Endothelial cell of umbilical vein (primary cell): ENCODE results near the gene PLK5. TPM values are rescaled to one million over a fixed set of nuclear protein-coding genes. Genes with fewer than 3 reads are reported as not detected.
A peak's percentile ranks its signal among the peaks of the same experiment; 100 is the strongest.

Source experiments
- BruUV-seq: library from RNA; stranded (reverse); fragments of 400-500 nt; replicated peaks from 2 replicates; lab custom pipeline; 2021; lab: Mats Ljungman, UMichigan
- CTCF ChIA-PET: fragments of 300-600, 350-600 bp; sonication (Branson Sonifier 250); formaldehyde crosslinking; loops from one replicate; lab custom pipeline; 2021; ENCODE audit warnings: antibody characterized with exemption, inconsistent platforms; lab: Charles Lee
- POLR2A ChIA-PET: fragments of 300-600, 350-600 bp; sonication (Branson Sonifier 250); formaldehyde crosslinking; loops from one replicate; lab custom pipeline; 2021; ENCODE audit warnings: antibody characterized with exemption, inconsistent platforms; lab: Charles Lee
- DNase-seq: peaks from one replicate; pipeline ENCODE4 v3.0.0-alpha.2; 2011; ENCODE audit warnings: low read depth, low spot score
- FAIRE-seq: peaks from 2 replicates; lab custom pipeline; 2011; peaks lifted over from hg19 to GRCh38; lab: Jason Lieb, UNC
- H2AFZ ChIP-seq: 2 replicates; pipeline ENCODE4 v1.6.0; 2012; ENCODE audit warnings: low read depth, low read length, control low read depth, inconsistent platforms
- H3K27ac ChIP-seq: 2 replicates; pipeline ENCODE4 v1.5.1; 2011; ENCODE audit warnings: low read depth, mild to moderate bottlenecking, control low read depth, low read length, moderate library complexity; ENCODE audit not compliant: insufficient read depth
- H3K27me3 ChIP-seq, 2 experiments: 2 replicates each; pipeline versions ENCODE4 v1.6.0 to v1.6.1; 2011; ENCODE audit warnings: low read length in 2 of 2, mixed read lengths in 1 of 2; ENCODE audit not compliant: control insufficient read depth in 2 of 2, insufficient read depth in 2 of 2
- H3K36me3 ChIP-seq, 2 experiments: 2 replicates in 1 of 2; 3 replicates in 1 of 2; pipeline ENCODE4 v1.5.1; 2011; ENCODE audit warnings: low read length in 2 of 2, mild to moderate bottlenecking in 1 of 2, moderate library complexity in 1 of 2; ENCODE audit not compliant: control insufficient read depth in 2 of 2, insufficient read depth in 2 of 2; ENCODE audit errors: extremely low read depth in 1 of 2
- H3K4me1 ChIP-seq: 3 replicates; pipeline ENCODE4 v1.5.1; 2011; ENCODE audit warnings: mild to moderate bottlenecking, low read length; ENCODE audit not compliant: control insufficient read depth, insufficient read depth; ENCODE audit errors: extremely low read depth
- H3K4me2 ChIP-seq: 2 replicates; pipeline ENCODE4 v1.6.1; 2011; ENCODE audit warnings: low read length, control low read depth, mixed read lengths; ENCODE audit not compliant: insufficient read depth
- H3K4me3 ChIP-seq, 3 experiments: fragments of 200-600 bp in 1 of 3; sonication (generic), shearing (Covaris generic) in 1 of 3; replicated peaks in 1 of 3; 2 replicates each; pipeline ENCODE4 v1.5.1; 2011 to 2016; ENCODE audit warnings: control low read depth in 3 of 3, low read length in 3 of 3, mild to moderate bottlenecking in 2 of 3, inconsistent platforms in 1 of 3, low read depth in 1 of 3, moderate library complexity in 1 of 3; ENCODE audit not compliant: insufficient read depth in 1 of 3
- H3K79me2 ChIP-seq: 2 replicates; pipeline ENCODE4 v1.6.0; 2012; ENCODE audit warnings: low read length, inconsistent platforms; ENCODE audit not compliant: control insufficient read depth, insufficient read depth
- H3K9ac ChIP-seq: replicated peaks from 2 replicates; pipeline ENCODE3; 2011; ENCODE audit warnings: low read length, control low read depth; ENCODE audit not compliant: insufficient read depth; ENCODE audit errors: extremely low read depth
- H3K9me1 ChIP-seq: replicated peaks from 3 replicates; pipeline ENCODE4 v1.6.0; 2011; ENCODE audit warnings: mild to moderate bottlenecking, low read length; ENCODE audit not compliant: control insufficient read depth, insufficient read depth; ENCODE audit errors: extremely low read depth
- H3K9me3 ChIP-seq: replicated peaks from 2 replicates; pipeline ENCODE4 v1.5.1; 2012; ENCODE audit warnings: low read length, inconsistent platforms; ENCODE audit not compliant: control insufficient read depth, insufficient read depth
- H4K20me1 ChIP-seq: replicated peaks from 2 replicates; pipeline ENCODE3; 2011; ENCODE audit warnings: mild to moderate bottlenecking, low read length; ENCODE audit not compliant: control insufficient read depth, insufficient read depth; ENCODE audit errors: extremely low read depth
- EZH2 ChIP-seq: IDR thresholded peaks from 2 replicates; pipeline ENCODE4 v1.6.1; 2012; ENCODE audit warnings: borderline replicate concordance, low read depth, mild to moderate bottlenecking, moderate library complexity, low read length, inconsistent platforms; ENCODE audit not compliant: severe bottlenecking
- GATA2 ChIP-seq: IDR thresholded peaks from 2 replicates; pipeline ENCODE4 v1.7.0; 2011; ENCODE audit warnings: low read depth, mild to moderate bottlenecking, moderate library complexity, mixed read lengths, low read length; ENCODE audit not compliant: insufficient read length, insufficient read depth
- JUN ChIP-seq: IDR thresholded peaks from 2 replicates; pipeline ENCODE4 v1.6.1; 2011; ENCODE audit warnings: borderline replicate concordance, low read depth; ENCODE audit not compliant: insufficient read length, insufficient read depth
- MYC ChIP-seq: IDR thresholded peaks from one replicate; pipeline ENCODE4 v1.6.1; 2011; ENCODE audit warnings: mild to moderate bottlenecking, low read depth, low read length
- POLR2A ChIP-seq: IDR thresholded peaks from 2 replicates; pipeline ENCODE4 v1.6.1; 2012; ENCODE audit warnings: low read depth, mild to moderate bottlenecking, control low read depth, low read length
- dilution Hi-C: fragments of 300-500 bp; cut with MboI; formaldehyde crosslinking; loops from one replicate; pipeline ENCODE4 v1.15.0; 2019; ENCODE audit warnings: low sequenced_read_pairs; ENCODE audit not compliant: extremely low pct_ligation_motif_present
- intact Hi-C: fragments of 100-400 bp; cut with micrococcal nuclease; formaldehyde crosslinking; loops from one replicate; pipeline ENCODE4 v1.10.0; 2022
- polyA plus RNA-seq, 4 experiments: library from polyadenylated mRNA; depleted of rRNA in 3 of 4; stranded (reverse) in 3 of 4; unstranded in 1 of 4; fragments of >200 nt; gene quantifications; 2 replicates each; pipeline versions ENCODE4 v1.2.1 to v1.2.3, GENCODE V29; 2011 to 2012; ENCODE audit warnings: missing spikeins in 1 of 4
- total RNA-seq: library from RNA; stranded (reverse); gene quantifications from 2 replicates; pipeline ENCODE4 v1.2.3, GENCODE V29; 2021

Gene PLK5
- total and polyA plus RNA-seq, 2 donors (not counting 3 experiments of a cell fraction or from before 2014, with no cell fraction given): not detected

DNA sequence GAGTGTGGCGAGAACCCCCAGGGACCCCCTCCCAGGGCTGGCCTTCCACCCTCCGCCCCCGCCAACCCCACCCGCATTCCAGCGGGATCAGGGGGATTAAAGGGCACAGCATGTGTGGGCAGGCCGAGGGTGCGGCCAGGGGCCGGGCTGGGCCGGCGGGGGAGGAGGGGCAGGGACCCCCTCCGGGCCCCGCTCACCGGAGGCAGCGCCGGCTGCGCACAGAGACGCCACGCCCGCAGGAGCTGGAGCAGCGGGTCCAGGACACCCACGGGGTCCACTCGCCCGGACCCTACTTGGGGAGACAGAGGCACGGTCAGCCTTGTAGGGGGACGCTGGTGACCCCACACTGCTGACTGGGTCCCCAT, 13.5 kb upstream of the PLK5 start:
- ChIA-PET CTCF (no interaction called here), POLR2A (no interaction called here)
- Histone ChIP-seq H3K27ac (no peak overlapping the region), H3K9me1 (no peaks in the 10 kb centered on the region), H4K20me1 (no peaks in the 10 kb centered on the region), H3K36me3 (no peaks in the 10 kb centered on the region), H3K9ac (no peak overlapping the region), H3K79me2 (no peaks in the 10 kb centered on the region), H3K27me3 (peaks cover 5 to 8% of the 10 kb centered on the region in 2 experiments), H3K4me1 (no peaks in the 10 kb centered on the region), H3K4me3 (no peak overlapping the region), H3K9me3 (no peaks in the 10 kb centered on the region), H3K4me2 (no peak overlapping the region), H2AFZ (no peak overlapping the region)
- dilution Hi-C loops: no loop called here
- intact Hi-C loops: loop anchor here (5.0 kb wide), 1 partner anchor 228 kb away; no protein-coding TSS in a partner anchor
- DNase-seq (no peak), FAIRE-seq (no peak)
- TF ChIP-seq POLR2A (no peak), EZH2 (peak; percentile 53)
- BruUV-seq: no TSS peak

DNA sequence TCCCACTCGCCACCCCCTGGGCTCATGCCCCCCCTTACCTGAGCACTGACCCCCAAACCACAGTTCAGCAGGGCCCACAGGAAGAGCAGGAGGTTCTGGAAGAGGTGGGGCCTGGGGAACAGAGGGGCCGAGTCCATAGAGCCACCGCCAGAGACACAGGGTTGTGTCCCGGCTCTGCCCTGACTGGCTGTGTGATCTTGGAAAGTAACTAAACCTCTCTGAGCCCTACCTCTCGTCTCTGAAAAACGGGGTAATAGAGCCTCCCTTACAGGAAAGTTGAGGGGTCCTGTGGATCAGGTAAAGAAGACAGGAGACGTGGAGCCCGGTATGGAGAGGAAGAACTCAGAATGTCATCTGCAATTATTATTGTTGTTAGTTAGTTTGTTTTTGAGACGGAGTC, 13.1 kb upstream of the PLK5 start:
- BruUV-seq: no TSS peak
- no peak for TF ChIP-seq GATA2
- TF ChIP-seq MYC: no peak
- no peak for TF ChIP-seq JUN
- intact Hi-C loops: loop anchor here (5.0 kb wide), 1 partner anchor 229 kb away; no protein-coding TSS in a partner anchor
- H3K36me3 ChIP-seq: no peaks in the 10 kb centered on the region
- no peak overlapping the region for H3K27ac ChIP-seq
- no peaks in the 10 kb centered on the region for H3K4me1 ChIP-seq
- DNase-seq: no peak
- H3K27me3 ChIP-seq: peaks cover 5 to 8% of the 10 kb centered on the region in 2 experiments
- POLR2A ChIA-PET: no interaction called here
- H2AFZ ChIP-seq: no peak overlapping the region
- H4K20me1 ChIP-seq: no peaks in the 10 kb centered on the region
- FAIRE-seq: no peak
- H3K9ac ChIP-seq: no peak overlapping the region
- no peak overlapping the region for H3K4me3 ChIP-seq
- H3K4me2 ChIP-seq: no peak overlapping the region
- H3K9me3 ChIP-seq: no peaks in the 10 kb centered on the region
- dilution Hi-C loops: no loop called here
- no peaks in the 10 kb centered on the region for H3K79me2 ChIP-seq
- CTCF ChIA-PET: no interaction called here
- H3K9me1 ChIP-seq: no peaks in the 10 kb centered on the region
